ENCODE results near the gene MESP2.

DNA sequence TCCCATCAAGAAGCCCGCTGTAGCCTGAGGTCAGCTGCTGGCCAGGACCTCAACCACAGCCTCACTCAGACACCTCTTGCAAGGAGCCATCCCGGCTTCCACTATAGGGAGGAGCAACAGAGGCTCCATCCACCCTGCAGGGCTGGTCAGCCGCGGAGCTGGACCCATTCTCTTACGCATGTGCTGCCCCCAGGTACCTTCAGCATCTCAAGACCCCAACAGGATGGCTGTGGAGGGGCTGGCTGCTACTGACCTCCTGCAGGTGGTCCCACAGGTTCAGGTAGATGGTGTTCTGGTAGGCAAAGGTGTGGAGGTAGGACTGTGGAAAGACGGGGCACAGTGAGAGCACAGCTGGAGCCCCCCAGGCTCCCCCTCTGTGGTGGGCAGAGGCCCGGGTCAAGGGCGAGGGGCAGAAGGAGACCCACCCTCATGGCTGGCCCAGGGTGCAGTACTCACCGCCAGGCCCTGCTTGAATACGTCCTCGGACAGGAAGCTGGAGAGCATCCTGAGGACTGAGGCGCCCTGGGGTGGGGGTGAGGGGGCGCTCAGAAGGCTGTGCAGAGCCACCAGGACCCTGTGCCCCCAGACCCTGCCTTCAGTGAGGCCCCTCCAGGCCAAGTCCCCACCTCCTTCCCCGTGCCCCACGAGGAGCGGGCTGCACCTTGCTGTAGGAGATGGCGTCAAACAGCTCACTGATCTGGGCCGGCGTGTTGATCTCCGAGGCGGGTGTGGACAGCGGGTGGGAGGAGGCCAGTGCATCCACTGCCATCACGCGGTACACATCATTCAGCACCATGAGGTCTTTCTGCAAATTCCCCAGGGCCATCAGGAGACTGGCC is 27.1 kb downstream of the MESP2 start:
- no peak for TF ChIP-seq EZH2 (IDR thresholded peaks at IDR 0.05; ENCODE audit: borderline replicate concordance, low read depth, low read length, poor library complexity, severe bottlenecking)
- TF ChIP-seq, protein P1, sequence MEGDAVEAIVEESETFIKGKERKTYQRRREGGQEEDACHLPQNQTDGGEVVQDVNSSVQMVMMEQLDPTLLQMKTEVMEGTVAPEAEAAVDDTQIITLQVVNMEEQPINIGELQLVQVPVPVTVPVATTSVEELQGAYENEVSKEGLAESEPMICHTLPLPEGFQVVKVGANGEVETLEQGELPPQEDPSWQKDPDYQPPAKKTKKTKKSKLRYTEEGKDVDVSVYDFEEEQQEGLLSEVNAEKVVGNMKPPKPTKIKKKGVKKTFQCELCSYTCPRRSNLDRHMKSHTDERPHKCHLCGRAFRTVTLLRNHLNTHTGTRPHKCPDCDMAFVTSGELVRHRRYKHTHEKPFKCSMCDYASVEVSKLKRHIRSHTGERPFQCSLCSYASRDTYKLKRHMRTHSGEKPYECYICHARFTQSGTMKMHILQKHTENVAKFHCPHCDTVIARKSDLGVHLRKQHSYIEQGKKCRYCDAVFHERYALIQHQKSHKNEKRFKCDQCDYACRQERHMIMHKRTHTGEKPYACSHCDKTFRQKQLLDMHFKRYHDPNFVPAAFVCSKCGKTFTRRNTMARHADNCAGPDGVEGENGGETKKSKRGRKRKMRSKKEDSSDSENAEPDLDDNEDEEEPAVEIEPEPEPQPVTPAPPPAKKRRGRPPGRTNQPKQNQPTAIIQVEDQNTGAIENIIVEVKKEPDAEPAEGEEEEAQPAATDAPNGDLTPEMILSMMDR (conservative IDR thresholded peaks at IDR 0.05; ENCODE audit: low read depth, low read length) = no peak

Data from A673 (cell line).